Germinal center (tissue), 1 donor: ENCODE results near the gene KRTAP5-8.
"Not testable (repeated sequence)": the region's sequence is repeated elsewhere in the genome, so short reads cannot be mapped to it uniquely, and the experiment has no call there.

Source experiments
- DNase-seq: peaks from one replicate; pipeline ENCODE4 v3.0.0; 2012; ENCODE audit warnings: mixed read lengths, low spot score

KRTAP5-8 gene

GRCh38 chr11:71507102-71507501 is 30.7 kb upstream of the KRTAP5-8 start:
- DNase-seq = no peak

- no peak for DNase-seq
These were observed 19.0 kb upstream of the KRTAP5-8 start for GRCh38 chr11:71518506-71519471.

GRCh38 chr11:71519546-71519945 is 18.3 kb upstream of the KRTAP5-8 start:
- no peak for DNase-seq

GRCh38 chr11:71525188-71525937 is 12.5 kb upstream of the KRTAP5-8 start:
- no peak for DNase-seq

GRCh38 chr11:71525938-71526495 is 11.8 kb upstream of the KRTAP5-8 start:
- no peak for DNase-seq

GRCh38 chr11:71526796-71527575 is 10.8 kb upstream of the KRTAP5-8 start, which contains the start of gene KRTAP5-7:
Gene KRTAP5-7, plus strand, starts transcription at chr11:71527267. Its CDS starts 34 bp downstream, at chr11:71527301.
- DNase-seq = not testable (repeated sequence)

GRCh38 chr11:71527576-71528210 is 10.1 kb upstream of the KRTAP5-8 start:
- no peak for DNase-seq

GRCh38 chr11:71530602-71531001 is 7.2 kb upstream of the KRTAP5-8 start:
- no peak for DNase-seq

GRCh38 chr11:71532036-71532610 is 5.7 kb upstream of the KRTAP5-8 start:
- DNase-seq = no peak

- not testable (repeated sequence) for DNase-seq
These were observed 2.9 kb upstream of the KRTAP5-8 start for GRCh38 chr11:71534711-71535608.

GRCh38 chr11:71535825-71536224 is 2.0 kb upstream of the KRTAP5-8 start:
- no peak for DNase-seq

GRCh38 chr11:71537537-71537936 is 288 bp upstream of the KRTAP5-8 start:
- DNase-seq = no peak

GRCh38 chr11:71538666-71538990 is 803 bp downstream of the KRTAP5-8 start:
- no peak for DNase-seq

- DNase-seq = no peak
These were observed 1.2 kb downstream of the KRTAP5-8 start for GRCh38 chr11:71539017-71539416.

GRCh38 chr11:71539971-71540370 is 2.1 kb downstream of the KRTAP5-8 start:
- DNase-seq = not testable (repeated sequence)

GRCh38 chr11:71540521-71541304 is 2.9 kb downstream of the KRTAP5-8 start:
- DNase-seq = not testable (repeated sequence)

GRCh38 chr11:71542382-71542781 is 4.6 kb downstream of the KRTAP5-8 start:
- DNase-seq = no peak

GRCh38 chr11:71542879-71543777 is 5.3 kb downstream of the KRTAP5-8 start:
- DNase-seq = no peak
